Measurements from ENCODE around the gene CNRIP1. TPM values are rescaled to one million over a fixed set of nuclear protein-coding genes. Genes with fewer than 3 reads are reported as not detected.

Gene CNRIP1
- total and polyA plus RNA-seq, 2 donors from 2014 or later = 8.7 to 14.1 TPM

- Histone ChIP-seq H3K27ac (ENCODE audit: low read depth in 2 of 2, low read length in 2 of 2) (peak overlapping the region; percentile 95 to 98), H3K36me3 (ENCODE audit: control insufficient read depth in 2 of 3, insufficient read depth in 3 of 3, low read length in 3 of 3) (no peaks in the 10 kb centered on the region), H3K9me3 (ENCODE audit: control insufficient read depth in 2 of 3, insufficient read depth in 1 of 3, low read length in 3 of 3) (no peaks in the 10 kb centered on the region), H3K4me1 (ENCODE audit: control insufficient read depth in 2 of 3, insufficient read depth in 2 of 3, low read depth in 1 of 3, low read length in 3 of 3) (peaks cover 0 to 16% (median 13%) of the 10 kb centered on the region in 3 donors), H3K27me3 (ENCODE audit: control insufficient read depth, insufficient read depth, low read length) (no peaks in the 10 kb centered on the region), H3K4me3 (ENCODE audit: low read length in 3 of 3) (peak overlapping the region; percentile 85 to 97 (median 90)), H3K9ac (ENCODE audit: low read length in 3 of 3) (peak overlapping the region; percentile 52 to 90 (median 81))
- DNase-seq (peak; percentile 78 to 93 (median 87)), FAIRE-seq (no peak)
- intact Hi-C loops (cut with DNase I) = no loop called here
- peak; percentile 61 for TF ChIP-seq CTCF (IDR thresholded peaks at IDR 0.05; ENCODE audit: borderline replicate concordance, extremely low read depth, insufficient read depth)
These were observed 68.4 kb downstream of the CNRIP1 start for GRCh38 chr2:68251187-68251854.

- Histone ChIP-seq H3K36me3 (ENCODE audit: control insufficient read depth in 2 of 3, insufficient read depth in 3 of 3, low read length in 3 of 3) (no peaks in the 10 kb centered on the region), H3K27me3 (ENCODE audit: control insufficient read depth, insufficient read depth, low read length) (no peaks in the 10 kb centered on the region), H3K4me1 (ENCODE audit: control insufficient read depth in 2 of 3, insufficient read depth in 2 of 3, low read depth in 1 of 3, low read length in 3 of 3) (peaks cover 0 to 16% (median 13%) of the 10 kb centered on the region in 3 donors), H3K9me3 (ENCODE audit: control insufficient read depth in 2 of 3, insufficient read depth in 1 of 3, low read length in 3 of 3) (no peaks in the 10 kb centered on the region), H3K9ac (ENCODE audit: low read length in 3 of 3) (peak overlapping the region; percentile 74 to 90 (median 81)), H3K27ac (ENCODE audit: low read depth in 2 of 2, low read length in 2 of 2) (peak overlapping the region in 1 of 2 donors; percentile 98), H3K4me3 (ENCODE audit: low read length in 3 of 3) (peak overlapping the region; percentile 85 to 97 (median 90))
- peak in 1 of 5 donors; percentile 15 for DNase-seq
- no peak for FAIRE-seq
- TF ChIP-seq CTCF (IDR thresholded peaks at IDR 0.05; ENCODE audit: borderline replicate concordance, extremely low read depth, insufficient read depth) = no peak
- intact Hi-C loops (cut with DNase I) = no loop called here
These were observed 69.0 kb downstream of the CNRIP1 start for GRCh38 chr2:68250652-68251186.

GRCh38 chr2:68250196-68250595 is 69.6 kb downstream of the CNRIP1 start:
- Histone ChIP-seq H3K36me3 (ENCODE audit: control insufficient read depth in 2 of 3, insufficient read depth in 3 of 3, low read length in 3 of 3) (no peaks in the 10 kb centered on the region), H3K27ac (ENCODE audit: low read depth in 2 of 2, low read length in 2 of 2) (peak overlapping the region in 1 of 2 donors; percentile 98), H3K4me3 (ENCODE audit: low read length in 3 of 3) (peak overlapping the region; percentile 85 to 97 (median 90)), H3K4me1 (ENCODE audit: control insufficient read depth in 2 of 3, insufficient read depth in 2 of 3, low read depth in 1 of 3, low read length in 3 of 3) (peaks cover 0 to 16% (median 13%) of the 10 kb centered on the region in 3 donors), H3K9ac (ENCODE audit: low read length in 3 of 3) (peak overlapping the region; percentile 15 to 90 (median 81)), H3K9me3 (ENCODE audit: control insufficient read depth in 2 of 3, insufficient read depth in 1 of 3, low read length in 3 of 3) (no peaks in the 10 kb centered on the region), H3K27me3 (ENCODE audit: control insufficient read depth, insufficient read depth, low read length) (no peaks in the 10 kb centered on the region)
- FAIRE-seq (no peak), DNase-seq (no peak)
- intact Hi-C loops (cut with DNase I) = no loop called here
- no peak for TF ChIP-seq CTCF (IDR thresholded peaks at IDR 0.05; ENCODE audit: borderline replicate concordance, extremely low read depth, insufficient read depth)
